Astrocyte of the hippocampus (primary cell): ENCODE data around the gene PCYT1A.
"Not testable (repeated sequence)": the region's sequence is repeated elsewhere in the genome, so short reads cannot be mapped to it uniquely, and the experiment has no call there.

ENCODE experiments used
- DNase-seq: peaks from one replicate; pipeline ENCODE4 v3.0.0; 2011; ENCODE audit warnings: low read depth, low spot score

The PCYT1A gene

DNA sequence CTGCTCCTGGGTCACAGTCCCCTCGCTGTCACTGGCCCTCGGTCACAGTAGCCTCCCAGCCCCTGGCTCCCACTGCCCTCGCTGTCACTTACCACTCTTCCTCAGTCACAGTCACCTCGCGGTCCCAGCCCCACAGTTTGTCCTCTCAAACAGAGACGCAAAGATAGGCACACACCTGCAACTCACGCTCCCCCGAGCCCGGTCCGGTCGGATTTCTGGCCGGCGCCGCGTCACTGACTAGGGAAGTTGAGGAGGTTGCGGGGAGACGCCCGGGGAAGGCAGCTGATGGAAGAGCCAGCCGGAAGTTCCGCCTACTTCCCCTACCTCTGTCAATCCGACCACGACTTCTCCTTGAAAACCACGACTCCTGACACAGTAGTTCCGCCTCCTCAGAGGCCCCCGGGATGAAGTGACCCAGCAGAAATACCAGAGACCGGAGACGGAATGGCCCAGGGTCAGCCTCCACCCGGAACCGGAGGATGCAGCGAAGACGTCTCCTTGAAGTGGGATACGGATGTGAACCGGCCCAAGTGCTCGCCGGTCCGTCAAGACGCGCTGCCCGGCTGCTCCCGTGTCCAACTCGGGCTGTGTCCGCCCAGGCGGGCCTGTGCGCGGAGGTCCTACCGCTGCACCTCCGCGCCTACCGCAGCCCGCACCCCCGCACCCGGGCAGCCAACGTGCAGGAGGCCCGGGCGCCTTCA, at the start of gene PCYT1A:
Gene PCYT1A (minus strand): TSS at position 287 of the 701 bp plus-strand sequence. CDS start 17,195 bp downstream, outside the sequence.
- DNase-seq = peak; percentile 96

DNA sequence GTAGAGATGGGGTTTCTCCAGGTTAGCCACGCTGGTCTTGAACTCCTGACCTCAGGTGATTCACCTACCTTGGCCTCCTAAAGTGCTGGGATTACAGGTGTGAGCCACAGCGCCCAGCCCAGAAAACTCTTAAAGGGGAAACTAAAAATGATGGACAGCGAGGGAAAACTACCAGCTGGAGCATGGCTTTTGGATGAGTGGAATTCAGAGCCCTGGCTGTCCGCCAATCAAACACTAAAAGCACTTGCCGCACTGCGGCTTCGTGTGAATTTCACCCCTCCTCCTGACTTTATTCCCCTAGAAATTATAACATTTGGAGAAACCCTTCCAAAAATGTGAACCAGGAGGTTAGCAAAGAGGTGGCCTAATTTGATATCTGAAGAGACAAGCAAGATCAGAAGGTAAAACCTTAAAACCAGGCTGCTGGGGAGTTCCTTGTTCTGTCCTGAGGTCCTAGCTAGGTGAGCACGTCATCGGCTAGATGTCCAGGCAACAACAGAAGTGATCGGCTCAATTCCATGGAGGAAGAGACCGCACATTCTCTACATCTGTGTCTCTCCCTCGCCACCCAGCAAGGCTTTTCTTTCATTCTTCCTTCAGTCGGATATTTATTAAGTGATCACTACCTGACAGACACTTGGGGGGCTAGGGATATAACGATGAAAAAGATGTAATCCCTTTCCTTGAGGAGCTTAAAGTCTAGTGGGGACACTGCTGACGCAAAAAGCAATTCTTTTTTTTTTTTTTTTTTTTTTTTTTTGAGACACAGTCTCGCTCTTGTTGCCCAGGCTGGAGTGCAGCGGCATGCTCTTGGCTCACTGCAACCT, 49.0 kb upstream of the PCYT1A start:
- peak; percentile 33 for DNase-seq

DNA sequence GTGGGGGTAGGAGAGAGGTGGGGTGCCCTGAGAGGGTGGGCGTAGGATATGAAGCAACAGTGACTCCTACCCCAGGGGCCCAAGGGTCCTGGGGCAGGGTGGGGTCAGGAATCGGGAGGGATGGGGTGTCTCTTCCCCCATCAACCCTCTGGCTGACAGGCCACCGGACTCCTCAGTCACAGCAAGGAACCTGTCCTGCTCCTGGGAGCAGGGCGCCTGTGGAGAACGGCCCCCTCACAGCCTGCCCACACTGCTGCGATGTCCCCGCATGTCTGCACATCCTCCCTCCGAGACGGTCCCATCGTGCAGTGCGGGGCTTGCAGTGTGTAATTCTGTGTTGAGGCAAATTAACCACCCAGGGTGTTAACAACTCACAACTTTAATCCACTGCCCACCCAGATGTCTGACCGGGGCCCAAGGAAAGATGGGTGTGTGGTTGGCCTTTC, 48.0 kb upstream of the PCYT1A start:
- DNase-seq = no peak

- no peak for DNase-seq
These were observed 47.5 kb upstream of the PCYT1A start for GRCh38 chr3:196334982-196335381.

GRCh38 chr3:196332168-196332567, 44.6 kb upstream of the PCYT1A start:
- no peak for DNase-seq

GRCh38 chr3:196327405-196327804, 39.9 kb upstream of the PCYT1A start:
- no peak for DNase-seq

- no peak for DNase-seq
These were observed 39.4 kb upstream of the PCYT1A start for GRCh38 chr3:196326936-196327335.

DNA sequence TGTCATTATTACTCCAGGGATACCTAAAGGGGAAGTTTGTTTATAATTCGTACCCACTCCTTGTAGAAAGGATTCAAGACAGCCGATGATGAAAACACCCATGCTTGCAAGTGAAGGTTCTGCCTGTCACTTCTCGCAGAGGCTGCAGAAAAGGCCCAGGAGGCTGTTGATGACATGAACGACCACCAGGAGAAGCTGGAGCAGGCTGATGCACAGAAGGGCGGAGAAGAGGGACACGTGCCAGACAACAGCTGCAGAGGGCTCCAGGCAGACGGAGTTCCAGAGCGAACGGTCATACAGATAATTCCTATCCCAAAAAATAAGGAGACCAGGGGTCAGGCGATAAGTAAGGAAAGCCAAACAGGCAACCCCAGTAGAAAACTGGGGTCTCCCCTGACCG, 36.2 kb upstream of the PCYT1A start:
- no peak for DNase-seq

DNA sequence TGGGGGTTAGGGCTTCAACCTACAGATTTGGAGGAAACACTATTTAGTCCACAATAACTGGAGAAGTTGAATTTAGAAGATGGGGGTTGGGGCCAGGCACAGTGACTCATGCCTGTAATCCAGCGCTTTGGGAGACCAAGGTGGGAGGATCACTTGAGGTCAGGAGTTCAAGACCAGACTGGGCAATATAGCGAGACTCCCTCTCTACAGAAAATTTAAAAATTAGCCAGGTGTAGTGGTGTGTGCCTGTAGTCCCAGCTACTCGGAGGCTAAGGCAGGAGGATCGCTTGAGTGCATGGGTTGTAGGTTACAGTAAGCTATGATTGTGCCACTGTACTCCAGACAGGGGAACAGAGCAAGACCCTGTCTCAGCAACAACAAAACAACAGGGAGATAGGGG, 35.5 kb upstream of the PCYT1A start:
- no peak for DNase-seq

GRCh38 chr3:196321162-196321561, 33.6 kb upstream of the PCYT1A start:
- DNase-seq = no peak

GRCh38 chr3:196320137-196320536, 32.6 kb upstream of the PCYT1A start:
- no peak for DNase-seq

GRCh38 chr3:196317687-196318467, 30.4 kb upstream of the PCYT1A start, which contains the start of gene DYNLT2B:
Gene DYNLT2B (minus strand): TSS chr3:196318240. CDS start chr3:196318152, 88 bp downstream.
- DNase-seq = peak; percentile 97

- DNase-seq = peak; percentile 16
These were observed 29.5 kb upstream of the PCYT1A start for GRCh38 chr3:196316799-196317686.

DNA sequence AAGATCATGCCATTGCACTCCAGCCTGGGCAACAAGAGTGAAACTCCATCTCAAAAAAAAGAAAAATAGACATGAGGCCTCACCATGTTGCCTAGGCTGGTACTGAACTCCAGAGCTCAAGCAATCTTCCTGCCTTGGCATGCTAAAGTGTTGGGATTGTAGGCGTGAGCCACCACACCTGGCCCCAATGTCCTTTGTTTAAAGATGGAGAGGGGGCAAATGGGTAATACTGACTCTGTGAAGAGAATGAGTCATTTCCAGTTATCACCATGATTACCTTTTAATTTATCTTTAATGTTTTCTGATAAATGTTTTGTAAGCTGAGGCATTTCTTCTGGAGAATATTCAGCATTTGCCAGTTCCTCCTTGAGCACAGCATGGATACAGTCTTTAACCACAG, 28.3 kb upstream of the PCYT1A start:
- DNase-seq = no peak

DNA sequence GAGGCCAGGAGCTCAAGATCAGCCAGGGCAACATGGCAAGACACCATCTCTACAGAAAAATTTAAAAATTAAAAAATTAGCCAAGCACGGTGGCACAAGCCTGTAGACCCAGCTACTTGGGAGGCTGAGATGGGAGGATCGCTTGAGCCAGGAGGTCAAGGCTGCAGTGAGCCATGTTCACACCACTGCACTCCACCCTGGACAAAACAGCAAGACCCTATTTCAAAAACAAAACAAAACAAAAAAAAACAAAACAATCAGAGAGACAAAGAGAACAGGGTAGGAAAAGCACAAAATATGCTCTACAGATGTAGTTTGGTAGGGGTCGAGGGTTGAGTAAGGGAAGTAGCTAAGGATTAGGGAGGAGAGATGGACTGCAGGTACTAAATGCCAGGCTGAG, 27.1 kb upstream of the PCYT1A start:
- no peak for DNase-seq

- DNase-seq = not testable (repeated sequence)
These were observed 26.6 kb upstream of the PCYT1A start for GRCh38 chr3:196314086-196314485.

DNA sequence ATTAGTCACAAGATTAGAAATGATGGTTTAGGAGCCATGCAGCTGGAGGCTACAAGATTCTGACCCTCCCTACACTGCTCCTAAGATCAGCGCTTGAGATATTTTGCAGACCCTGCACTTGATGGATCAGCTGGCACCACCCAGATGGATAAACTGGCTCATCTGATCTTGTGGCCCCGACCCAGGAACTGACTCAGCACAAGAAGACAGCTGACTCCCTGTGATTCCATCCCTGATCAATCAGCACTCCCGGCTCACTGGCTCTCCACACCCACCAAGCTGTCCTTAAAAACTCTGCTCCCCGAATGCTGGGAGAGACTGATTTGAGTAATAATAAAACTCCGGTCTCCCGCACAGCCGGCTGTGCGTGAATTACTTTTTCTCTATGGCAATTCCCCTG, 15.4 kb upstream of the PCYT1A start:
- DNase-seq = not testable (repeated sequence)

GRCh38 chr3:196302551-196302950, 15.0 kb upstream of the PCYT1A start:
- DNase-seq = not testable (repeated sequence)

GRCh38 chr3:196298521-196298920, 11.0 kb upstream of the PCYT1A start:
- peak; percentile 15 for DNase-seq

- DNase-seq = no peak
These were observed 4.9 kb upstream of the PCYT1A start for GRCh38 chr3:196292286-196292923.

DNA sequence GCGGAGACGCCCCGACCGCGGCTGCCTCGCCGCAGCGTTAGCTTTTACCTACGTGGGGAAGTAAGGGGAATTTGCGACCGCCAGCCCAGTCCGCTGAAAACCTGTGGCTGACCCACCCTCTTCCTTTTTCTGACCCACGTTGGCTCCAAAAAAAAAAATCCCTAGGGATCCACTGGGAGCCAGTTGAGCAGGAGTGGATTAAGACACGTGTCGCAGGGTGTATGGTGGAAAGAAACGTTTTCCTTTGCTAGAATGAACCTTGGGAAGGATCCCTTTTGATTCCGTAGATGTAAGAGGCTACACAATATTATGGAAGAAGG, 575 bp upstream of the PCYT1A start:
- DNase-seq = no peak
